ENCODE measurements around the gene ADAMTS9. TPM values are rescaled to one million over a fixed set of nuclear protein-coding genes. Genes with fewer than 3 reads are reported as not detected.
A peak's percentile ranks its signal among the peaks of the same experiment; 100 is the strongest.

Gene ADAMTS9
- total and polyA plus RNA-seq, 8 donors: 5.5 to 107 (median 30.5) TPM

DNA sequence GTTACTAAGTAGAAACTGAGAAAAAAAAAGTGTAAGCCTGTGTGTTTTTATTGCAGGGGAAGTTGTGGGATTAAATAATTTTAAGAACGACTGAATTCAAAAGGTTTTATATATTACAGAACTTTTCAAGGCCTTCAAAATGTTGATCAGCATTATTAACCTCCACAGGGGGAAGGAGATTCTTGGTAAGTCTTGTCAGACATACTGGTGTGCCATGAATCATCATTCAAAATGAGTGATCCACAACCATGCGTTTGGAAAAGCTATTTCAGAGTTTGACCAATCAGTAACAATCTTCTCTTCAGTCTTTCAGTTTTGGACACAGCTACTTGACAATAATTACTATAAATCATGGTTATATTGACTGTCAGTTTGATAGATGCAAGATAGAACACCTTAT is 70.2 kb downstream of the ADAMTS9 start:
- 61 to 79% (median 73%) methylated on average over 2 of the region's 2 CpGs for WGBS, 5 donors

DNA sequence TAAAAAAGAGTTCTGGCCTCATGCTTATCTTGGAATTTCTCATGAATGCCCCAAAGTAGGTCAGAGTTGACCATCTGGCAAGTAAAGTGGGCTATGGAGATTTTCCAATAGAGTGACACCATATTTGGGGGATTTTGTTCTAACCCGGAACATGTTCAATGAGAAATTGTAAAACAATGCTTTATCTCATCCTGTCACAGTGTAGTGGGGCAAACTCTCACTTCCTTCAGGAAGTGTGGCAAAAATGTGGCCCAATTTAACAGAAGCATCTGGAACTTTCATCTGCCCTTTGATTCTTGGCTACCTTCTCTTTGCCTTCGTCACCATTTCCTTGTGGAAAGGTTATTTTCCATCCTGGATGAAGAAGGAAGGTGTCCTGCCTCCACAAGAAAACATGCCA is 70.8 kb downstream of the ADAMTS9 start:
- intact Hi-C loops (cut with DNase I; ENCODE audit: low total_unique reads): no loop called here
- Histone ChIP-seq H3K36me3 (peaks cover 0 to 25% (median 6%) of the 10 kb centered on the region in 4 donors), H3K27me3 (no peaks in the 10 kb centered on the region), H3K4me3 (no peak overlapping the region), H3K4me1 (peaks cover 0 to 12% (median 6%) of the 10 kb centered on the region in 4 donors), H3K9me3 (no peaks in the 10 kb centered on the region), H3K27ac (peak overlapping the region in 1 of 5 donors; percentile 6)
- peak in 1 of 2 donors; percentile 47 for DNase-seq
- WGBS, 5 donors: 72 to 76% (median 74%) methylated on average over 2 of the region's 2 CpGs
- TF ChIP-seq POLR2AphosphoS5 (IDR thresholded peaks at IDR 0.05): peak in 1 of 3 donors; percentile 30
- TF ChIP-seq EP300 (IDR thresholded peaks at IDR 0.05): no peak

More for the DNA sequence above, 70.2 kb downstream of the ADAMTS9 start:
- Histone ChIP-seq H3K36me3 (peaks cover 0 to 32% (median 6%) of the 10 kb centered on the region in 4 donors), H3K27ac (peak overlapping the region in 1 of 5 donors; percentile 30), H3K4me3 (no peak overlapping the region), H3K27me3 (no peaks in the 10 kb centered on the region), H3K9me3 (no peaks in the 10 kb centered on the region), H3K4me1 (peaks cover 0 to 10% (median 5%) of the 10 kb centered on the region in 4 donors)
- DNase-seq: no peak
- intact Hi-C loops (cut with DNase I; ENCODE audit: low total_unique reads): no loop called here
- TF ChIP-seq POLR2AphosphoS5 (IDR thresholded peaks at IDR 0.05) (no peak), POLR2A (IDR thresholded peaks at IDR 0.05) (no peak)
- TF ChIP-seq, protein P1, sequence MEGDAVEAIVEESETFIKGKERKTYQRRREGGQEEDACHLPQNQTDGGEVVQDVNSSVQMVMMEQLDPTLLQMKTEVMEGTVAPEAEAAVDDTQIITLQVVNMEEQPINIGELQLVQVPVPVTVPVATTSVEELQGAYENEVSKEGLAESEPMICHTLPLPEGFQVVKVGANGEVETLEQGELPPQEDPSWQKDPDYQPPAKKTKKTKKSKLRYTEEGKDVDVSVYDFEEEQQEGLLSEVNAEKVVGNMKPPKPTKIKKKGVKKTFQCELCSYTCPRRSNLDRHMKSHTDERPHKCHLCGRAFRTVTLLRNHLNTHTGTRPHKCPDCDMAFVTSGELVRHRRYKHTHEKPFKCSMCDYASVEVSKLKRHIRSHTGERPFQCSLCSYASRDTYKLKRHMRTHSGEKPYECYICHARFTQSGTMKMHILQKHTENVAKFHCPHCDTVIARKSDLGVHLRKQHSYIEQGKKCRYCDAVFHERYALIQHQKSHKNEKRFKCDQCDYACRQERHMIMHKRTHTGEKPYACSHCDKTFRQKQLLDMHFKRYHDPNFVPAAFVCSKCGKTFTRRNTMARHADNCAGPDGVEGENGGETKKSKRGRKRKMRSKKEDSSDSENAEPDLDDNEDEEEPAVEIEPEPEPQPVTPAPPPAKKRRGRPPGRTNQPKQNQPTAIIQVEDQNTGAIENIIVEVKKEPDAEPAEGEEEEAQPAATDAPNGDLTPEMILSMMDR (IDR thresholded peaks at IDR 0.05): no peak

DNA sequence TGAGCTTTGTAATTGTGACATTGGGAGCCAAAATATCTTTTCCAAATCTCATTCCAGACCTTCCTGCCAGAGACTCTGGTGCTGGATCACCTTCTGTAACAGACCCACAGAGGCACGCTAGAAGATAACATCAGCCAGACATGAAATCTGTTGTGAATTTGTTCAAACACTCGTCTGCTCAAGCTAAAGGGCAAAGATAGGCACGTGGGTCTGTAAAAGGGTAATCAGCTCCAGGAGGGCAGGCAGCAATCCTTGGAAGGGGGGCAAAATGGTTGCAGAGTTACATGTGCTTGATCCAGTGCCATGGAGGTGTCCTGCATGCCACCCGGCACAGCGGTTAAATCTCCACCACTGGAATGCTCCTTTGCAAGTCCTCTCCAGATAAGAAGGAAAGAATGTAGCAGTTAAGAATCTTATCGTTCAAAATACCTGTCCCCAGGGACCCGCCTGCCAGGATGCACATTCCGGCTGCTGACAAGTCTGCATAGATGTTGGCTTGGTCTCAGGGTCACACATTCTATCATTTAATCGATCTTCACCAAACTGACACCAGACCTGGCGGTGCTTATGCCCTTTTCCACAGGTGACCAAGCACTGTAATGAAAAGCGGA is 74.8 kb downstream of the ADAMTS9 start:
- H3K27me3 ChIP-seq: no peaks in the 10 kb centered on the region
- peak overlapping the region in 4 of 5 donors; percentile 10 to 87 (median 53) for H3K27ac ChIP-seq
- peak overlapping the region in 1 of 4 donors; percentile 5 for H3K4me3 ChIP-seq
- peak in 1 of 2 donors; percentile 44 for DNase-seq
- TF ChIP-seq EP300 (IDR thresholded peaks at IDR 0.05) (no peak), POLR2A (IDR thresholded peaks at IDR 0.05) (no peak), POLR2AphosphoS5 (IDR thresholded peaks at IDR 0.05) (no peak)
- TF ChIP-seq, protein P1 (IDR thresholded peaks at IDR 0.05): no peak
- H3K4me1 ChIP-seq: peaks cover 0 to 12% (median 6%) of the 10 kb centered on the region in 4 donors
- peaks cover 0 to 5% (median 4%) of the 10 kb centered on the region in 4 donors for H3K36me3 ChIP-seq
- 34 to 59% (median 47%) methylated on average over 10 to 11 of the region's 11 CpGs for WGBS, 5 donors
- intact Hi-C loops (cut with DNase I; ENCODE audit: low total_unique reads): no loop called here
- H3K9me3 ChIP-seq: no peaks in the 10 kb centered on the region

DNA sequence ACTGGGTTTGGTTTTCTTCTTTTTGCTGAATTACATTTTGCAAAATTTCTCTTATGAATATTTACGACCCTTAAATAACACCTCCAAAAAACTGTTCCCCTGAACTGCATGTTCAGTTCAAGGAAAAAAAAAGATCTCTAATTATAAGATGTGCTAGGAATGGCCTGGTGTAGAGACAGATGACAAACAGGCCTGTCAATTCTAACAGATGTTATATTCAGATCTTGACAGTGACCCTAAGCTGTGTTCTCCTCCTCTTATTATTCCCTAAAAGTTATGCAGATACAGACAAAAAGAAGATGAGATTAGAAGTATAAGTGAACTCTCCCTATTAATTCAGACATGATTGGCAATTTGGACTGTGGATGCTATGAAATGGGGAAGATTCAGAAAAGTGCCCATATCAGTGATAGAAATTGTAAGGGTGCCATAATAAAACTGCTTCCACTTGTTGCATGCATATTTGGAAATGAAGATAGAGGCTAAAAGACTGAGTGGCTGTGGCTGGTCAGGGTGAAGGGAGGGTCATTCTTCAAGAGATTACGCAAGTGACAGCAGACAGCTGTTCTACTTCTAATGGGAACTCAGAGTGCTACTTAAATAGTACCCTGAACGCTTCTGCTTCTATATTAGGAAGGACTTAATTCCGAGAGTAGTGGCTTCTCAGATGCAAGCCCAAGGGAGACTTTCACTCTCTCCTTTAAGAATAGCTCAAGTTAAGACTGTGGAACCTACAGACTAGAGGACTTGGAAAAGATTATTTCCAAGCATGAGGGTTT is 75.5 kb downstream of the ADAMTS9 start:
- intact Hi-C loops (cut with DNase I; ENCODE audit: low total_unique reads): no loop called here
- 56 to 76% (median 64%) methylated on average over 4 of the region's 4 CpGs for WGBS, 5 donors
- Histone ChIP-seq H3K9me3 (no peaks in the 10 kb centered on the region), H3K4me3 (no peak overlapping the region), H3K27ac (peak overlapping the region in 4 of 5 donors; percentile 10 to 87 (median 53)), H3K36me3 (peaks cover 0 to 5% (median 4%) of the 10 kb centered on the region in 4 donors), H3K27me3 (no peaks in the 10 kb centered on the region), H3K4me1 (peaks cover 0 to 12% (median 6%) of the 10 kb centered on the region in 4 donors)
- peak in 1 of 2 donors; percentile 77 for DNase-seq
- TF ChIP-seq EP300 (IDR thresholded peaks at IDR 0.05) (peak; percentile 71), POLR2AphosphoS5 (IDR thresholded peaks at IDR 0.05) (peak; percentile 71 to 84 (median 78)), POLR2A (IDR thresholded peaks at IDR 0.05) (no peak)
- TF ChIP-seq, protein P1 (IDR thresholded peaks at IDR 0.05): no peak
